GM12878 (cell line): Measurements from ENCODE around the gene ZNF229. TPM values are rescaled to one million over a fixed set of nuclear protein-coding genes. Genes with fewer than 3 reads are reported as not detected.

ENCODE experiments used
- BCLAF1 ChIP-seq: fragments of 450-650 bp; IDR thresholded peaks from 2 replicates; pipeline ENCODE4 v1.6.1; 2017; ENCODE audit warnings: antibody characterized with exemption, mild to moderate bottlenecking, moderate library complexity
- CUX1 ChIP-seq: IDR thresholded peaks from 2 replicates; pipeline ENCODE4 v1.6.1; 2012; ENCODE audit warnings: improper control_type of control experiment, low read depth, low read length; ENCODE audit not compliant: insufficient replicate concordance
- USF2 ChIP-seq: IDR thresholded peaks from 2 replicates; pipeline ENCODE4 v1.6.1; 2011; ENCODE audit warnings: low read depth, low read length, improper control_type of control experiment, borderline replicate concordance
- polyA plus RNA-seq, 11 experiments: library from polyadenylated mRNA; depleted of rRNA in 4 of 11; unstranded in 6 of 11; stranded (reverse) in 5 of 11; fragments of >200 nt; fragmentation: Nextera tagmentation in 4 of 11; fragmentation: Illumina TruSeq in 1 of 11; extraction: Ambion mirVana in 4 of 11; extraction: Trizol in 1 of 11; gene quantifications; 1 replicate in 1 of 11; 2 replicates in 10 of 11; pipeline versions ENCODE4 v1.2.1 to v1.2.3, GENCODE V29; 2011 to 2016; ENCODE audit warnings: inconsistent platforms in 2 of 11, missing spikeins in 2 of 11, low read depth in 1 of 11
- total RNA-seq, 4 experiments: library from RNA; depleted of rRNA in 3 of 4; stranded (reverse); fragments of >200 nt in 3 of 4; fragmentation: Illumina TruSeq in 1 of 4; extraction: Trizol in 1 of 4; gene quantifications; 2 replicates each; pipeline versions ENCODE4 v1.2.1 to v1.2.3, GENCODE V29; 2013 to 2021

Gene ZNF229
- total and polyA plus RNA-seq, 10 of the 15 experiments (the other 5 are each of a cell fraction or from before 2014, with no cell fraction given), result 0.04 to 0.24 (median 0.14) TPM; not detected in 1

GRCh38 chr19:44438441-44438840 lies 9.8 kb downstream of the ZNF229 start (continued):
- TF ChIP-seq CUX1, result no peak
- no peak for TF ChIP-seq BCLAF1
- TF ChIP-seq USF2, result no peak
